Suprapubic skin (tissue), 3 donors: ENCODE data around the gene RNF114.

Source experiments
- EP300 ChIP-seq: sonication (generic); formaldehyde crosslinking; IDR thresholded peaks from one replicate; pipeline ENCODE4 v1.6.1; 2017; ENCODE audit warnings: antibody characterized with exemption
- POLR2A ChIP-seq, 2 donors: fragments of 450-650 bp; IDR thresholded peaks; one replicate each; pipeline ENCODE4 v1.6.1; 2017; ENCODE audit warnings: antibody characterized with exemption in 2 of 2, mild to moderate bottlenecking in 2 of 2, moderate library complexity in 2 of 2
- TF ChIP-seq, protein P1 (sequence below), 2 donors: fragments of 200-600 bp in 1 of 2; fragments of 450-650 bp in 1 of 2; sonication (generic) in 1 of 2; IDR thresholded peaks; one replicate each; pipeline ENCODE4 v1.5.1; 2016 to 2019; ENCODE audit warnings: antibody characterized with exemption in 2 of 2, mild to moderate bottlenecking in 1 of 2, moderate library complexity in 1 of 2

DNA sequence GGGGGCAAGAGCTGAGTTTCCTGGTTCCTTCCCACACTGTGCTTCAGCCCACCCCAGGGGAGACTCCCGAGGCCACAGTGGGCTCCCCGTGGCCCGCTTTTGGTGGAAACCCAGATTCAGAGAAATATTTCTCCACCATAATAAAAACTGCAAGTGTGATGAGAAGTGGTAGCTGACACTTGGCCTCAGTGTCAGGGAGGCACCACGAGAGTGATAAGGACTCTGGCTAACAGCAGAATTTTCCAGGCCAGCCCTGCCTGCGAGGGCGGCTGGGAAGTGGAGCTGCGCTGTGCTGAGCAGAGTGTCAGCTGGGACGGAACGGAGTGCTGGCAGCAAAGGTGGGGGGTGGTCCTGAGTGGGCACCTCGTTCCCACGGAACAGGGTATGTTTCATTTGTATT lies 43.4 kb upstream of the RNF114 start:
- TF ChIP-seq, protein P1, sequence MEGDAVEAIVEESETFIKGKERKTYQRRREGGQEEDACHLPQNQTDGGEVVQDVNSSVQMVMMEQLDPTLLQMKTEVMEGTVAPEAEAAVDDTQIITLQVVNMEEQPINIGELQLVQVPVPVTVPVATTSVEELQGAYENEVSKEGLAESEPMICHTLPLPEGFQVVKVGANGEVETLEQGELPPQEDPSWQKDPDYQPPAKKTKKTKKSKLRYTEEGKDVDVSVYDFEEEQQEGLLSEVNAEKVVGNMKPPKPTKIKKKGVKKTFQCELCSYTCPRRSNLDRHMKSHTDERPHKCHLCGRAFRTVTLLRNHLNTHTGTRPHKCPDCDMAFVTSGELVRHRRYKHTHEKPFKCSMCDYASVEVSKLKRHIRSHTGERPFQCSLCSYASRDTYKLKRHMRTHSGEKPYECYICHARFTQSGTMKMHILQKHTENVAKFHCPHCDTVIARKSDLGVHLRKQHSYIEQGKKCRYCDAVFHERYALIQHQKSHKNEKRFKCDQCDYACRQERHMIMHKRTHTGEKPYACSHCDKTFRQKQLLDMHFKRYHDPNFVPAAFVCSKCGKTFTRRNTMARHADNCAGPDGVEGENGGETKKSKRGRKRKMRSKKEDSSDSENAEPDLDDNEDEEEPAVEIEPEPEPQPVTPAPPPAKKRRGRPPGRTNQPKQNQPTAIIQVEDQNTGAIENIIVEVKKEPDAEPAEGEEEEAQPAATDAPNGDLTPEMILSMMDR (IDR thresholded peaks at IDR 0.05) = no peak
- TF ChIP-seq POLR2A (IDR thresholded peaks at IDR 0.05) = no peak
- no peak for TF ChIP-seq EP300
